Measurements from ENCODE around the gene NCK2.

Gene NCK2

DNA sequence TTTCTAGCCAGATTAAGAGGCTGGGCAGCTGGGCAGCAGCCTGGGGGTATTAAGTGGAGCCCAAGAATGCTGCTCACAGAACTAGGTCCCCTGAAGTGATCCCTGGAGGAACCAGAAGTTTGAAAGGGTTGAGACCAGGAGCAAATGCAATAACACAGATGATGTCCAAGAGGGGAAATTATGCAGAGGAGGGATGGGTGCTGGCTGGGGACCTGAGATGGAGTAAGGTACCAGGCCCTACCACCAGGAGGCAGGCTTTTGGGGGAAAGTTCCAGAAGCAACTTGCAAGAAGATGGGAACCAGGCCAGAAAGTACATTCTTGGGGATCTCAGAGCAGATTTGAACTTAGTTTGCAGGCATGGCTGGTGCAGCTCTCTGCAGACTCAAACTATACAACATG is 175.1 kb downstream of the NCK2 start:
- Histone ChIP-seq H3K4me3 (ENCODE audit: low read length, poor library complexity, severe bottlenecking) (no peak overlapping the region), H3K27me3 (ENCODE audit: insufficient read depth, low read length, poor library complexity, severe bottlenecking) (no peaks in the 10 kb centered on the region), H3K4me2 (ENCODE audit: low read depth, low read length, poor library complexity, severe bottlenecking) (no peak overlapping the region), H3K36me3 (ENCODE audit: insufficient read depth, low read length) (no peaks in the 10 kb centered on the region), H3K9me2 (replicated peaks; ENCODE audit: low read depth, low read length) (no peaks in the 10 kb centered on the region), H2AFZ (ENCODE audit: low read length) (no peak overlapping the region), H3K79me2 (ENCODE audit: insufficient read depth, low read length) (no peaks in the 10 kb centered on the region), H4K20me1 (ENCODE audit: insufficient read depth, low read length, poor library complexity, severe bottlenecking) (no peaks in the 10 kb centered on the region), H3K9me3 (ENCODE audit: insufficient read depth, low read depth, low read length) (peaks cover 7% of the 10 kb centered on the region; the same call in 1 of the 2 replicates), H3K9ac (ENCODE audit: low read depth, low read length, poor library complexity, severe bottlenecking) (no peak overlapping the region), H3F3A (ENCODE audit: low read depth) (no peaks in the 10 kb centered on the region), H3K4me1 (ENCODE audit: insufficient read depth, low read length, poor library complexity, severe bottlenecking) (no peaks in the 10 kb centered on the region)
- TF ChIP-seq EZH2phosphoT487 (IDR thresholded peaks at IDR 0.05; ENCODE audit: borderline replicate concordance) (no peak), CTCF (conservative IDR thresholded peaks at IDR 0.05; ENCODE audit: low read length) (peak; percentile 73)

DNA sequence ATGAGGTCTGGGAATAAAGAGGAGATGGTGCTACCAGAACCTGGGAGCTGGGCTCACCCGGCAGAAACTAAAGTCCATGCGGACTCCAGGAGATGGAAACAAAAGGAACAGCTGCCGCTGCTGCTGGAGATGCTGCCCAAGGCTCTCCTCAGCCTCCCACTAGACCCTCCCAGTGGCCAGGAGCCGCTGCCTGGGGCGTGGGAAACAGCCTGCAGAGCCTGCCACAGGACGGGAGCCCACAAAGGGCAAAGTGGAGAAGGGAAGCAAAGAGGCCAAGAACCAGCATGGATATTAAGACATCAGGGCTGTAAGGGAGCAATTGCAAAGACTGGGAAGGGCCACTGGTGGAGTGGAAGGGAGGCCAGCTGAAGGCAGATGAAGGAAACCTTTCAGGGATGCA is 179.6 kb downstream of the NCK2 start:
- H3F3A ChIP-seq (ENCODE audit: low read depth): no peaks in the 10 kb centered on the region
- H3K9me2 ChIP-seq (replicated peaks; ENCODE audit: low read depth, low read length): no peaks in the 10 kb centered on the region
- peaks cover 22% of the 10 kb centered on the region for H3K4me1 ChIP-seq (ENCODE audit: insufficient read depth, low read length, poor library complexity, severe bottlenecking)
- no peaks in the 10 kb centered on the region for H3K79me2 ChIP-seq (ENCODE audit: insufficient read depth, low read length)
- H3K27me3 ChIP-seq (ENCODE audit: insufficient read depth, low read length, poor library complexity, severe bottlenecking): no peaks in the 10 kb centered on the region
- no peak overlapping the region for H3K4me2 ChIP-seq (ENCODE audit: low read depth, low read length, poor library complexity, severe bottlenecking)
- no peak for TF ChIP-seq CTCF (conservative IDR thresholded peaks at IDR 0.05; ENCODE audit: low read length)
- no peak for TF ChIP-seq EZH2phosphoT487 (IDR thresholded peaks at IDR 0.05; ENCODE audit: borderline replicate concordance)
- no peak overlapping the region for H3K9ac ChIP-seq (ENCODE audit: low read depth, low read length, poor library complexity, severe bottlenecking)
- H3K36me3 ChIP-seq (ENCODE audit: insufficient read depth, low read length): no peaks in the 10 kb centered on the region
- no peaks in the 10 kb centered on the region; the same call in 1 of the 2 replicates for H3K9me3 ChIP-seq (ENCODE audit: insufficient read depth, low read depth, low read length)
- no peaks in the 10 kb centered on the region for H4K20me1 ChIP-seq (ENCODE audit: insufficient read depth, low read length, poor library complexity, severe bottlenecking)
- no peak overlapping the region for H3K4me3 ChIP-seq (ENCODE audit: low read length, poor library complexity, severe bottlenecking)
- H2AFZ ChIP-seq (ENCODE audit: low read length): no peak overlapping the region

DNA sequence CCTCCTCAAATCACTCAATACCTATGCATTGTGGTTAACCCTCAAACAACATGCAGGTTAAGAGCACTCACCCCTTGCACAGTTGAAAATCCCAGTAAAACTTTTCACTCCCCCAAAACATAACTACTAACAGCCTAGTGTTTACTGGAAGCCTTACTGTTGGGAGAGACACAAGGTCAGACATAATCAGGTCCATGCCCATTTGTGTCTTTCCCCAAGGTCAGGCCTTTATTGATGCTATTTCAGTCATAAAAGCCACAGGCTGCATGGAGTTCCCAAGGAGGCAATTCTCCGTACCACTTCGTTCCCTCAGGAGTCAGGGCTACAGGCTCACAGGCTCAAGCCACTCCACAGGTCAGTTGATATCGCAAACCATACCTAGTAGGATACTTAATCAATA is 180.2 kb downstream of the NCK2 start:
- Histone ChIP-seq H3K9me3 (ENCODE audit: insufficient read depth, low read depth, low read length) (no peaks in the 10 kb centered on the region; the same call in 1 of the 2 replicates), H3K36me3 (ENCODE audit: insufficient read depth, low read length) (no peaks in the 10 kb centered on the region), H3K4me3 (ENCODE audit: low read length, poor library complexity, severe bottlenecking) (no peak overlapping the region), H3K9me2 (replicated peaks; ENCODE audit: low read depth, low read length) (no peaks in the 10 kb centered on the region), H3K9ac (ENCODE audit: low read depth, low read length, poor library complexity, severe bottlenecking) (no peak overlapping the region), H3K79me2 (ENCODE audit: insufficient read depth, low read length) (no peaks in the 10 kb centered on the region), H3K4me2 (ENCODE audit: low read depth, low read length, poor library complexity, severe bottlenecking) (no peak overlapping the region), H4K20me1 (ENCODE audit: insufficient read depth, low read length, poor library complexity, severe bottlenecking) (no peaks in the 10 kb centered on the region), H3K4me1 (ENCODE audit: insufficient read depth, low read length, poor library complexity, severe bottlenecking) (peaks cover 27% of the 10 kb centered on the region), H3F3A (ENCODE audit: low read depth) (no peaks in the 10 kb centered on the region), H3K27me3 (ENCODE audit: insufficient read depth, low read length, poor library complexity, severe bottlenecking) (no peaks in the 10 kb centered on the region), H2AFZ (ENCODE audit: low read length) (no peak overlapping the region)
- TF ChIP-seq CTCF (conservative IDR thresholded peaks at IDR 0.05; ENCODE audit: low read length) (no peak), EZH2phosphoT487 (IDR thresholded peaks at IDR 0.05; ENCODE audit: borderline replicate concordance) (no peak)

Data from Loucy (cell line).